Neural progenitor cell (in vitro differentiated cells): ENCODE measurements around the gene LTB4R. TPM values are rescaled to one million over a fixed set of nuclear protein-coding genes. Genes with fewer than 3 reads are reported as not detected.
"Not testable (repeated sequence)": the region's sequence is repeated elsewhere in the genome, so short reads cannot be mapped to it uniquely, and the experiment has no call there.

Experiments
- DNase-seq: peaks from one replicate; pipeline ENCODE4 v3.0.0-alpha.2; 2016; ENCODE audit warnings: low spot score
- H2AFZ ChIP-seq: fragments of 200-600 bp; sonication (generic); replicated peaks from 2 replicates; pipeline ENCODE4 v1.6.1; 2016; ENCODE audit warnings: antibody characterized with exemption
- H3F3A ChIP-seq: fragments of 200-600 bp; sonication (generic); 2 replicates; pipeline ENCODE4 v1.6.1; 2016; ENCODE audit warnings: antibody characterized with exemption, low read depth
- H3K27ac ChIP-seq: fragments of 200-600 bp; sonication (generic); 2 replicates; pipeline ENCODE4 v1.5.1; 2016; ENCODE audit warnings: mild to moderate bottlenecking
- H3K27me3 ChIP-seq: fragments of 200-600 bp; sonication (generic); 2 replicates; pipeline ENCODE4 v1.6.1; 2016; ENCODE audit warnings: mild to moderate bottlenecking, moderate library complexity
- H3K36me3 ChIP-seq: fragments of 200-600 bp; sonication (generic); 2 replicates; pipeline ENCODE4 v1.5.1; 2016
- H3K4me1 ChIP-seq: fragments of 200-600 bp; sonication (generic); 2 replicates; pipeline ENCODE4 v1.6.1; 2016; ENCODE audit warnings: mixed run types
- H3K4me2 ChIP-seq: fragments of 200-600 bp; sonication (generic); 2 replicates; pipeline ENCODE4 v1.6.1; 2016
- H3K4me3 ChIP-seq: fragments of 200-600 bp; sonication (generic); 2 replicates; pipeline ENCODE4 v1.5.1; 2016
- H3K79me2 ChIP-seq: fragments of 200-600 bp; sonication (generic); 2 replicates; pipeline ENCODE4 v1.6.1; 2016; ENCODE audit warnings: low read depth
- H3K9ac ChIP-seq: fragments of 200-600 bp; sonication (generic); 2 replicates; pipeline ENCODE4 v1.6.1; 2016
- H3K9me3 ChIP-seq: fragments of 200-600 bp; sonication (generic); 2 replicates; pipeline ENCODE4 v1.5.1; 2016; ENCODE audit warnings: low read depth
- H4K20me1 ChIP-seq: fragments of 200-600 bp; sonication (generic); 2 replicates; pipeline ENCODE4 v1.6.1; 2016; ENCODE audit warnings: low read depth
- H3K27ac Mint-ChIP-seq: 3 replicates; pipeline ENCODE4 v1.8.0; 2021; ENCODE audit warnings: mixed read lengths
- H3K27me3 Mint-ChIP-seq: 2 replicates; pipeline ENCODE4 v1.8.0; 2022; ENCODE audit warnings: low read depth, mild to moderate bottlenecking, inconsistent platforms, moderate library complexity, mixed read lengths; ENCODE audit not compliant: insufficient read depth
- H3K36me3 Mint-ChIP-seq: 3 replicates; pipeline ENCODE4 v1.8.0; 2021; ENCODE audit warnings: mixed read lengths
- H3K4me1 Mint-ChIP-seq: 3 replicates; pipeline ENCODE4 v1.8.0; 2021; ENCODE audit warnings: mixed read lengths
- H3K4me3 Mint-ChIP-seq: 3 replicates; pipeline ENCODE4 v1.8.0; 2021; ENCODE audit warnings: mild to moderate bottlenecking, moderate library complexity, mixed read lengths
- H3K9me3 Mint-ChIP-seq: 3 replicates; pipeline ENCODE4 v1.8.0; 2020; ENCODE audit warnings: mixed read lengths
- EZH2 ChIP-seq: fragments of 200-600 bp; sonication (generic); IDR thresholded peaks from 2 replicates; pipeline ENCODE4 v1.6.1; 2017; ENCODE audit warnings: antibody characterized with exemption, mild to moderate bottlenecking, moderate library complexity
- EZH2phosphoT487 ChIP-seq: fragments of 200-600 bp; sonication (generic); IDR thresholded peaks from 2 replicates; pipeline ENCODE4 v1.6.1; 2017; ENCODE audit warnings: antibody characterized with exemption
- total RNA-seq: library from RNA; depleted of rRNA; stranded (reverse); fragments of >200 nt; gene quantifications from 2 replicates; pipeline ENCODE4 v1.2.3, GENCODE V29; 2015; ENCODE audit warnings: low replicate concordance
- TF ChIP-seq, protein P1 (sequence below): fragments of 200-600 bp; sonication (generic); IDR thresholded peaks from 2 replicates; pipeline ENCODE4 v1.5.1; 2017; ENCODE audit warnings: antibody characterized with exemption, mild to moderate bottlenecking

The LTB4R gene
- total RNA-seq, 1 donor from 2014 or later = 1.9 TPM

- no peaks in the 10 kb centered on the region for H3K79me2 ChIP-seq
- TF ChIP-seq EZH2 (no peak), EZH2phosphoT487 (no peak)
- TF ChIP-seq, protein P1, sequence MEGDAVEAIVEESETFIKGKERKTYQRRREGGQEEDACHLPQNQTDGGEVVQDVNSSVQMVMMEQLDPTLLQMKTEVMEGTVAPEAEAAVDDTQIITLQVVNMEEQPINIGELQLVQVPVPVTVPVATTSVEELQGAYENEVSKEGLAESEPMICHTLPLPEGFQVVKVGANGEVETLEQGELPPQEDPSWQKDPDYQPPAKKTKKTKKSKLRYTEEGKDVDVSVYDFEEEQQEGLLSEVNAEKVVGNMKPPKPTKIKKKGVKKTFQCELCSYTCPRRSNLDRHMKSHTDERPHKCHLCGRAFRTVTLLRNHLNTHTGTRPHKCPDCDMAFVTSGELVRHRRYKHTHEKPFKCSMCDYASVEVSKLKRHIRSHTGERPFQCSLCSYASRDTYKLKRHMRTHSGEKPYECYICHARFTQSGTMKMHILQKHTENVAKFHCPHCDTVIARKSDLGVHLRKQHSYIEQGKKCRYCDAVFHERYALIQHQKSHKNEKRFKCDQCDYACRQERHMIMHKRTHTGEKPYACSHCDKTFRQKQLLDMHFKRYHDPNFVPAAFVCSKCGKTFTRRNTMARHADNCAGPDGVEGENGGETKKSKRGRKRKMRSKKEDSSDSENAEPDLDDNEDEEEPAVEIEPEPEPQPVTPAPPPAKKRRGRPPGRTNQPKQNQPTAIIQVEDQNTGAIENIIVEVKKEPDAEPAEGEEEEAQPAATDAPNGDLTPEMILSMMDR = no peak
- no peak overlapping the region for H2AFZ ChIP-seq
- H3K4me2 ChIP-seq = no peak overlapping the region
- H3F3A ChIP-seq = peaks cover 10% of the 10 kb centered on the region
- H3K27me3 ChIP-seq = peaks cover 40% of the 10 kb centered on the region
- H3K36me3 Mint-ChIP-seq = no peaks in the 10 kb centered on the region
- no peaks in the 10 kb centered on the region for H4K20me1 ChIP-seq
- peaks cover 6% of the 10 kb centered on the region for H3K4me1 Mint-ChIP-seq
- peaks cover 35% of the 10 kb centered on the region for H3K27me3 Mint-ChIP-seq
- H3K9me3 ChIP-seq = no peaks in the 10 kb centered on the region
- H3K4me3 ChIP-seq = no peak overlapping the region
- peak overlapping the region; percentile 30 for H3K4me3 Mint-ChIP-seq
- no peak overlapping the region for H3K27ac Mint-ChIP-seq
- DNase-seq = no peak
- peaks cover under 1% of the 10 kb centered on the region for H3K4me1 ChIP-seq
- H3K36me3 ChIP-seq = no peaks in the 10 kb centered on the region
- H3K9me3 Mint-ChIP-seq = no peaks in the 10 kb centered on the region
- no peak overlapping the region for H3K27ac ChIP-seq
- no peak overlapping the region for H3K9ac ChIP-seq
Observed at GRCh38 chr14:24327303-24327702, 16.0 kb downstream of the LTB4R start.

- not testable (repeated sequence) for H3K4me1 Mint-ChIP-seq
- peaks cover 46% of the 10 kb centered on the region for H3K27me3 ChIP-seq
Observed at GRCh38 chr14:24327914-24328313, 16.6 kb downstream of the LTB4R start.

DNA sequence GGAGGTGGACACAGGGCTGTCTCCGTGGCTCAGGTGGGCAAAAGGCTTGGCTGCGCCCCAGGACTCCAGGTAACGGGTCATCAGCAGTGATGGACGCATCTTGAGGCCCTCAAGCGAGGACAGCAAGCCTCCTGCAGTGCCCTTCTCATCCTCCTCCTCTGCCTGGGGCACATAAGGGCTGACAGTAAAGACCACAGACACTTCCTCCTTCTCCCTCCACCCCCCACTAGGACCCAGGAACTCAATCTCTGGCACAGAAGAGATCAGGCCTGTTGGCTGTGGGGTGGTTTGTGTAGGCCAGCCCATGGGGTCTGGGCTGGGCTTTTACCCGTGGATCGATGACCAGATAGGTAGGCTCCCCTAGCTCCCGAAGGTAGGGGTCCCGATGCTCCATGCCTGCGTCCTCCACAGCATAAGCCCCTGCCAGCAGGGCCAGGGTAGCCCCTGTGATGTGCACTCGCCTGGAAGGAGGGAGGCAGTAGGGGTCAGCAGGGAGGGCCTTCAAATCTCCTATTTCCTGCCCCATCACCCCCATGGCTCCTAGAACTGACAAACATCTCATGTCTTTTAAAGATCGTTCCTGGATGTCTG lies 17.9 kb downstream of the LTB4R start:
- no peak overlapping the region for H3K27ac Mint-ChIP-seq
- H3K36me3 ChIP-seq = no peaks in the 10 kb centered on the region
- no peak overlapping the region for H2AFZ ChIP-seq

More at GRCh38 chr14:24327914-24328313, 16.6 kb downstream of the LTB4R start:
- H3K9ac ChIP-seq, H4K20me1 ChIP-seq, H3K36me3 Mint-ChIP-seq, H3K4me3 ChIP-seq, H2AFZ ChIP-seq, H3K9me3 ChIP-seq, H3K36me3 ChIP-seq, H3K27ac Mint-ChIP-seq, H3K9me3 Mint-ChIP-seq, H3K27ac ChIP-seq, DNase-seq, H3K4me1 ChIP-seq, H3K4me3 Mint-ChIP-seq, H3K4me2 ChIP-seq, H3K79me2 ChIP-seq: not testable (repeated sequence)
- peaks cover 37% of the 10 kb centered on the region for H3K27me3 Mint-ChIP-seq
- peaks cover 16% of the 10 kb centered on the region for H3F3A ChIP-seq
- TF ChIP-seq, protein P1 = peak; percentile 64

More for the DNA sequence above, 17.9 kb downstream of the LTB4R start:
- H3K27me3 Mint-ChIP-seq = peaks cover 46% of the 10 kb centered on the region
- H3K4me3 Mint-ChIP-seq = no peak overlapping the region
- H3K9me3 Mint-ChIP-seq = no peaks in the 10 kb centered on the region
- no peak for DNase-seq
- H3K9ac ChIP-seq = no peak overlapping the region
- peaks cover 10% of the 10 kb centered on the region for H3K4me1 Mint-ChIP-seq
- no peak overlapping the region for H3K4me2 ChIP-seq
- H3K4me1 ChIP-seq = peaks cover 4% of the 10 kb centered on the region
- no peak overlapping the region for H3K4me3 ChIP-seq
- no peaks in the 10 kb centered on the region for H3K9me3 ChIP-seq
- no peak overlapping the region for H3K27ac ChIP-seq
- peaks cover 59% of the 10 kb centered on the region for H3K27me3 ChIP-seq
- H4K20me1 ChIP-seq = peaks cover 7% of the 10 kb centered on the region
- no peaks in the 10 kb centered on the region for H3K36me3 Mint-ChIP-seq
- peaks cover 22% of the 10 kb centered on the region for H3F3A ChIP-seq
- no peaks in the 10 kb centered on the region for H3K79me2 ChIP-seq
- TF ChIP-seq EZH2 = no peak
- TF ChIP-seq EZH2phosphoT487 = no peak
- TF ChIP-seq, protein P1 = no peak
